HFFc6 (cell line): ENCODE measurements around the gene RUBCN. TPM values are rescaled to one million over a fixed set of nuclear protein-coding genes. Genes with fewer than 3 reads are reported as not detected.

Source experiments
- DNase-seq: peaks from one replicate; pipeline ENCODE4 v3.0.0-alpha.2; 2018
- H3K27ac Mint-ChIP-seq: 2 replicates; pipeline ENCODE4 v1.8.0; 2020; ENCODE audit warnings: mild to moderate bottlenecking, mixed read lengths
- H3K27me3 Mint-ChIP-seq: 2 replicates; pipeline ENCODE4 v1.8.0; 2021; ENCODE audit warnings: mild to moderate bottlenecking, moderate library complexity, mixed read lengths; ENCODE audit not compliant: insufficient read depth
- H3K36me3 Mint-ChIP-seq: 2 replicates; pipeline ENCODE4 v1.8.0; 2021; ENCODE audit warnings: low read depth, mixed read lengths
- H3K4me1 Mint-ChIP-seq: 2 replicates; pipeline ENCODE4 v1.8.0; 2020; ENCODE audit warnings: low read depth, mixed read lengths
- H3K4me3 Mint-ChIP-seq: 2 replicates; pipeline ENCODE4 v1.8.0; 2020; ENCODE audit warnings: mild to moderate bottlenecking, moderate library complexity, mixed read lengths
- H3K9me3 Mint-ChIP-seq: 2 replicates; pipeline ENCODE4 v1.8.0; 2020; ENCODE audit warnings: mild to moderate bottlenecking, mixed read lengths
- CTCF ChIP-seq: fragments of 200-600 bp; sonication (generic); IDR thresholded peaks from 2 replicates; pipeline ENCODE4 v1.5.0; 2021; ENCODE audit warnings: antibody characterized with exemption, mild to moderate bottlenecking
- total RNA-seq, 6 experiments: library from RNA; stranded (reverse); fragmentation: NEBNext Ultra II Directional; extraction: Animal tissue kit (Norgen Biotek cat#: 25700); gene quantifications; 2 replicates in 1 of 6; 3 replicates in 5 of 6; pipeline ENCODE4 v1.2.3, GENCODE V29; 2021

RUBCN gene
- total RNA-seq, 6 experiments from 2014 or later = 27.0 to 30.4 (median 29.4) TPM

- H3K4me3 Mint-ChIP-seq = no peak overlapping the region
These were observed 51.2 kb downstream of the RUBCN start for GRCh38 chr3:197685546-197685945.

GRCh38 chr3:197683191-197683590, 53.5 kb downstream of the RUBCN start:
- TF ChIP-seq CTCF = no peak
- Mint-ChIP-seq H3K4me1 (no peaks in the 10 kb centered on the region), H3K27ac (no peak overlapping the region), H3K4me3 (no peak overlapping the region), H3K9me3 (peaks cover 4% of the 10 kb centered on the region), H3K27me3 (no peaks in the 10 kb centered on the region), H3K36me3 (peaks cover 30% of the 10 kb centered on the region)
- no peak for DNase-seq

More at GRCh38 chr3:197685546-197685945, 51.2 kb downstream of the RUBCN start:
- Mint-ChIP-seq H3K36me3 (peaks cover 27% of the 10 kb centered on the region), H3K4me1 (no peaks in the 10 kb centered on the region), H3K9me3 (peaks cover under 1% of the 10 kb centered on the region), H3K27ac (no peak overlapping the region), H3K27me3 (no peaks in the 10 kb centered on the region)
- no peak for DNase-seq
- TF ChIP-seq CTCF = no peak

GRCh38 chr3:197682713-197683112, 54.0 kb downstream of the RUBCN start:
- Mint-ChIP-seq H3K4me3 (no peak overlapping the region), H3K36me3 (peaks cover 34% of the 10 kb centered on the region), H3K9me3 (peaks cover 4% of the 10 kb centered on the region), H3K4me1 (no peaks in the 10 kb centered on the region), H3K27me3 (no peaks in the 10 kb centered on the region), H3K27ac (no peak overlapping the region)
- DNase-seq = no peak
- TF ChIP-seq CTCF = no peak

GRCh38 chr3:197680955-197681521, 55.7 kb downstream of the RUBCN start:
- no peak for TF ChIP-seq CTCF
- H3K36me3 Mint-ChIP-seq = peaks cover 34% of the 10 kb centered on the region
- DNase-seq = no peak
- H3K4me1 Mint-ChIP-seq = no peaks in the 10 kb centered on the region
- no peaks in the 10 kb centered on the region; the same call in 1 of the 2 replicates for H3K27me3 Mint-ChIP-seq
- peaks cover 4% of the 10 kb centered on the region for H3K9me3 Mint-ChIP-seq
- no peak overlapping the region for H3K4me3 Mint-ChIP-seq
- no peak overlapping the region for H3K27ac Mint-ChIP-seq

GRCh38 chr3:197675951-197676350, 60.8 kb downstream of the RUBCN start:
- no peak for TF ChIP-seq CTCF
- Mint-ChIP-seq H3K27ac (no peak overlapping the region), H3K4me1 (peaks cover 5% of the 10 kb centered on the region; the same call in 1 of the 2 replicates), H3K4me3 (no peak overlapping the region), H3K36me3 (peaks cover 45% of the 10 kb centered on the region), H3K9me3 (peaks cover 4% of the 10 kb centered on the region), H3K27me3 (no peaks in the 10 kb centered on the region; the same call in 1 of the 2 replicates)
- DNase-seq = no peak

GRCh38 chr3:197675563-197675860, 61.2 kb downstream of the RUBCN start:
- no peak overlapping the region for H3K4me3 Mint-ChIP-seq
- H3K27ac Mint-ChIP-seq = no peak overlapping the region
- DNase-seq = no peak
- peaks cover 44% of the 10 kb centered on the region for H3K36me3 Mint-ChIP-seq
- H3K9me3 Mint-ChIP-seq = peaks cover 3% of the 10 kb centered on the region
- H3K27me3 Mint-ChIP-seq = no peaks in the 10 kb centered on the region; the same call in 1 of the 2 replicates
- no peak for TF ChIP-seq CTCF
- peaks cover 5% of the 10 kb centered on the region; the same call in 1 of the 2 replicates for H3K4me1 Mint-ChIP-seq
